HG02981 (cell line): Measurements from ENCODE around the gene CLEC18A.
"Not testable (repeated sequence)": the region's sequence is repeated elsewhere in the genome, so short reads cannot be mapped to it uniquely, and the experiment has no call there.

Experiments used
- ATAC-seq: cut with Tn5 transposase; IDR thresholded peaks from one replicate; pipeline ENCODE4 v1.9.1; 2021; ENCODE audit warnings: mild to moderate bottlenecking, moderate library complexity; ENCODE audit not compliant: unreplicated experiment

The CLEC18A gene

GRCh38 chr16:69950411-69950810, 723 bp upstream of the CLEC18A start:
- not testable (repeated sequence) for ATAC-seq

DNA sequence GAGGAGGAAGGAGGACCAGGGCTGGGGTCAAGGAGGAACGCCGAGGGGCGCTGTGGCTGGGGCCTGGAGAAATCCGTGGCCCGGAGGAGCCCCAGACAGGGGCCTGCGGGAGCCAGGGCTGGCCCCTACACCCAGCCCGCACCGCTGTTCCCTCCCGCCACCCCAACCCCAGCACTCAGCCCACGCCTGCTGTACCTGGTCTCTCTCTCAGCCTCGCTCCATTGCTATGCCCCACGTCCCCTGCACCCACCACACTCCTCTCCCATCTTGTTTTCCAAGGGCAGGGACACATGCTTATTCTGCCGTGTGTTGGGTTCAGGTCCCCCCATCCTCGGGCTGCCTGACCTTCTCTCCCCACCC, 518 bp downstream of the CLEC18A start:
- ATAC-seq, result not testable (repeated sequence)

- ATAC-seq, result not testable (repeated sequence)
These were observed 982 bp downstream of the CLEC18A start for GRCh38 chr16:69952116-69952515.

DNA sequence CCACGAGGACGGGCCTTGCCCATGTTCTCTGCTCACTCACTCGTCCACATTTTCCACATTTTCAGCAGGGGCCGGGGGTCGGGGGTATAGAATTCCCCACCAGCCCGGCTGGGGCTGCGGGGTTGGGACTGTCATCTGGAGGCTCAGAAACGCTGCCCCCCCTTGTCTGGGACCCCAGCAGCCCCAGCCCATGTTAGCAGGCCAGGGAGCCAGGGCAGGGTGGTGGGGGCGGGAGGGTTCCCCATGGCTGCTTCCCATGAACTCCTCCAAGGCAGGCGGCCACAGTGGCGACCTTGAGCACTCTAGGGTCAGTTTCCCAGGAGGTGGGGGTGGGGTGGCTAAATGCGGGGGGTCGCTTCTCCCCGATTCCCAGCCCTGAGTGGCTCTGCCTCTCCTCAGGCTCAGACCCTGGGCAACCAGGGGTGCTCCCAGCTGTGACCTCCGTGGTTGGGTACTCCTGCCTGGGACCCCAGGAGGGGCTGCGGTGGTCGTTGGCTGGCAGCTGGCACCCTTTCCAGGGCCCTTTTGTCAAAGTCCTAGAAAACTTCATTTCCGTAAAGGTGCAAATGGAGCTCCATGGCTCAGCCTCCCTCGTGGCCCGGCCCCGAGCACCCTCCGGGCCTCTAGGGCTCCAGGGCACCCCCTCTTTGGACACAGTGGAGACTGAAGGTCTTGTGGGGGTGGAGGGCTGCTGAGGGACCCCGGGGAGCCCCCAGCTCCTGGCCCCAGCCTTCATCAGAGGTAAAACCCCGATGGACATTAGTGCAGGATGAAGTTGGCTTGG, 1.6 kb downstream of the CLEC18A start:
- not testable (repeated sequence) for ATAC-seq

DNA sequence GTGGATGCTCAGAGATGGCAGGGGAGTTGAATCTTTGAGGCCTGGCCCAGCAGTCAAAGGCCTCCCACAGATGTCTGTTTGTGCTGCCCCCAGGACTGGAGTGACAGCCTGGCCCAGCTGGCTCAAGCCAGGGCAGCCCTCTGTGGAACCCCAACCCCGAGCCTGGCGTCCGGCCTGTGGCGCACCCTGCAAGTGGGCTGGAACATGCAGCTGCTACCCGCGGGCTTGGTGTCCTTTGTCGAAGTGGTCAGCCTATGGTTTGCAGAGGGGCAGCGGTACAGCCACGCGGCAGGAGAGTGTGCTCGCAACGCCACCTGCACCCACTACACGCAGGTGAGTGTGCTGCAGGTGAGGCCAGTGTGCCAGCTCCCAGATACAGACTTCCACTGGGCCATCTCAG, 3.1 kb downstream of the CLEC18A start:
- not testable (repeated sequence) for ATAC-seq

DNA sequence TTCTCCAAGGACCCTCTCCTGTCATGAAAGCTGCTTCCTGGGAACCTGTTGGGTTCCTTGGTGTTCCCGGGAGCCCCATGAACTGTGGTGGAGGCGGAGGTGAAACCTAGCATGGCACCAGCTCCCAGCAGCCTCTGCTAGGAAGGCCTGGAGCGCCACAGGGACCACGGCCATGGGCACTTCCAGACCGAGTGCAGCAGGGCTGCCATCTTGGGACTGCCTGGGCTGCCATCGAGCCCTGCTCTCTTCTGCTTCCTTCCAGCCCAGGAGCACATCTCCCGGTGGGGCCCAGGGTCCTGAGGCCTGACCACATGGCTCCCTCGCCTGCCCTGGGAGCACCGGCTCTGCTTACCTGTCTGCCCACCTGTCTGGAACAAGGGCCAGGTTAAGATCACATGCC, 12.2 kb downstream of the CLEC18A start:
- ATAC-seq, result not testable (repeated sequence)

GRCh38 chr16:69964960-69965660, 14.0 kb downstream of the CLEC18A start:
- ATAC-seq, result peak; percentile 52

- not testable (repeated sequence) for ATAC-seq
These were observed 14.5 kb downstream of the CLEC18A start for GRCh38 chr16:69965661-69966054.

GRCh38 chr16:69967688-69968087, 16.6 kb downstream of the CLEC18A start:
- not testable (repeated sequence) for ATAC-seq

DNA sequence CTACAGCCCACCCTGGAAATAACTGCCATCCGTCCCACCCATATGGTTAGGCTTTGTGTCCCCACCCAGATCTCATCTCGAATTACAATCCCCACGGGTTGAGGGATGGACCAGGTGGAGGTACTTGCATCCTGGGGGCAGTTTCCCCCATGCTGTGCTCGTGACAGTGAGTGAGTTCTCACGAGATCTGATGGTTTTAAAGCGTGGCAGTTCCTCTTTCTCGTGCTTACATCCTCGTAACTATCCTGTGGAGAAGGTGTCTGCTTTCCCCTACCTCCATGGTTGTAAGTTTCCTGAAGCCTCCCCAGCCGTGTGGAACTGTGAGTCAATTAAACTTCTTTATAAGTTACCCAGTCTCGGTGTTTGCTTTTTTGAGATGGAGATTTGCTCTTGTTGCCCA, 17.0 kb downstream of the CLEC18A start:
- ATAC-seq, result not testable (repeated sequence)

GRCh38 chr16:69969657-69970056, 18.5 kb downstream of the CLEC18A start:
- ATAC-seq, result not testable (repeated sequence)

DNA sequence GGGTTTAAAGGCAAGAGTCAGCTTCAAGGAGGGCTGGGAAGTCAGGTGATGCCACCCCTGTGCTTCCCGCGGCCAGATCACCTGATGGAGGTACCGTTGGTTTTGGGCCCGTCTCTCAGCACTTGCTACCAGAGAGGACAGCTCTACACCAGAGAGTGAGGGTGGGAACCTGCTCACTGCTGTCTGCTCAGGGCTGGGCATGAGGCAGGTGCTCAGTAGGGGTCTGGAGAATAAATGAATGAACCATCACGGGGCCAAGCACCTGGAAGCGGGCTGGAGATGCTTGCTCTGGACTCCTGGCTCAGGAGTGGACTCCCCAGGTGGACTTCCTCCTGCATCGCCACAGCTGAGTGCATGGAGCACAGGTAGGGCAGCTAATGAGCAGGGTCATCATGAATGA, 21.0 kb downstream of the CLEC18A start:
- ATAC-seq, result not testable (repeated sequence)

- ATAC-seq, result not testable (repeated sequence)
These were observed 21.8 kb downstream of the CLEC18A start for GRCh38 chr16:69972935-69973334.

- ATAC-seq, result not testable (repeated sequence)
These were observed 34.1 kb downstream of the CLEC18A start for GRCh38 chr16:69985196-69985595.

DNA sequence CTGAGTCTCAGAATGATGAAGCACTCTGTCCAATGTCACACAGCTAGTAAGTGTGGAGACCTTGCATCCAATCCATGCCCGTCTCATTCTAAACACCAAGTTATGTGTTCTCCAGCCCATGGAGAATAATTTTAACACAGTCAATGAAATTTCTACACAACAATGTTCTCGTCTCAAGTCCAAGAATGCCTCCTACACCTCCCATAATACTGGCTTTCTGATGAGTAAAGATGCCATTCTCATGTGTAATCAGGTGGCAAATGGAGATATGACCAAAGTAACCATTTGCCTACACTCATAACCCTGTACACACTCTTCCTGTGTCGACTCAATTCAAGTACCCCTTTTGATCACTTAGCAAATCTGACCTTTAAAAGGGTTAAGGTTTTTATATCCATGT, 46.8 kb downstream of the CLEC18A start:
- not testable (repeated sequence) for ATAC-seq

GRCh38 chr16:69999801-70000200, 48.7 kb downstream of the CLEC18A start:
- not testable (repeated sequence) for ATAC-seq

DNA sequence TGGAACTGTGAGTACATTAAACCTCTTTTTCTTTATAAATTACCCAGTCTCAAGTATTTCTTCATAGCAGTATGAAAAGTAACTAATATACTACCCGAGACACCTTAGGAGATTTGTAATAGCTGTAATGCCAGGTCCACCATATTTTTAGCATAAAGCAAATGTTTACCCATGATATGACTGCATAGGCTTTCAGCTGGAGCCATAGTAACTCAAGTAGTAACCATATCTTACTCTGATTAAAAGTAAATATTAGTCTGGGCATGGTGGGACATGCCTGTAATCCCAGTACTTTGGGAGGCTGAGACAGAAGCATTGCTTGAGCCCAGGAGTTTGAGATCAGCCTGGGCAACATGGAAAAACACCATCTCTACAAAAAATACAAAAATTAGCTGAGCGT, 52.4 kb downstream of the CLEC18A start:
- not testable (repeated sequence) for ATAC-seq

- not testable (repeated sequence) for ATAC-seq
These were observed 57.5 kb downstream of the CLEC18A start for GRCh38 chr16:70008604-70009003.

DNA sequence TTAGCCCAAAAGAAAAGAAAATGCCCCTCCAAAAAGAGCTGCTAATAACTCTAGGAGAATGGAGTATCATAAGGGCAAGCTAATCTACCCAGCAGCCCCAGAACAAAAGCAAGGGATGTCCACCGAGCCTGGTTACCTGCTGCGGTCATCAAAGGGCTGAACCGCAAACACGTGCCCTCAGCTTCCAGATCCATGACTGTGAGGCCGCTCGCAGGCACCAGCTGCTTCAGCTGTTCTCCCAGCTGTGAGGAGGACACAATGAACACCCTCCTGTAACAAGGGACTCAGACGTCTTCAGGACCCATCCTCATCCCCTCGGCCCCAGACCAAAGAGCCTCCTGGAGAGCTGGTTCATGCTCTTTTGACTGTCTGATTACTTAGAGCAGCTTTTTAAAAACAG, 59.5 kb downstream of the CLEC18A start:
- ATAC-seq, result not testable (repeated sequence)

DNA sequence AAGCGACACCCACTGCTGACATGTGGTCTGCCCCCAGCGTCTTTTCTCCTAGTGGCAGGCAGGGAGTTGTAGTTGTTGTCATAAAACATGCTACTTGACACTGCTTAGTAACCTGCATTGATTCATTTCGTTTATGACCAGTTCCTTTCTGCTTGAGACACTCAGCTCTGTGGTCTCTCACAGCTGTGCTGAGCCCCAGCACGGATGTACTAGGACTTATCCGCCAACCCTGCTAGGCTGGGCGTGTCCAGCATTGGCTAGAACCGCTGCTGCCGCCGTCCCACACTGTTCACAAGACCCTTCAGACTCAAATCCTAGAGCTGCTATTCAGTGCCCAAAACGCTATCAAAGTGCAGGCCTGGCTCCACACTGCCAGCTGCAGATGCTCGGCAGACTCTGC, 60.0 kb downstream of the CLEC18A start:
- ATAC-seq, result not testable (repeated sequence)

- ATAC-seq, result not testable (repeated sequence)
These were observed 61.2 kb downstream of the CLEC18A start for GRCh38 chr16:70012354-70012753.

DNA sequence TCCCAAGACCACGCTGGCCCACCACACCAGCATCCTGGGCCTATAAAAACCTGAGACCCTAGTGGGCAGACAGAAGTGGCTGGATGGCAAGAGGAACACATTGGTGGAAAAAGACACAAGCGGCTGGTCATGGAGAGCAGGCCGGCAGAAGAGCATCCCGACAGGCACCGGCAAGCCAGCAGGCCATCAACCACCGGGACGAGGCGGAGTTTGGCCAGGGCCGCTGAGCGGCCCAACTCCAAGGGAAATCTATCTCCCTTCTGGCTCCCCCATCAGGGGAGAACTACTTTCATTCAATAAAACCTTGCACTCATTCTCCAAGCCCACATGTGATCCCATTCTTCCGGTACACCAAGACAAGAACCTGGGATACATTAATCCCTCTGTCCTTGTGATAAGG, 61.8 kb downstream of the CLEC18A start:
- not testable (repeated sequence) for ATAC-seq
